WTC11 (cell line): ENCODE results near the gene AP3M1. TPM values are rescaled to one million over a fixed set of nuclear protein-coding genes. Genes with fewer than 3 reads are reported as not detected.

ENCODE experiments used
- ATAC-seq: fragments of 200-7000 bp; cut with Tn5 transposase; 2 replicates; pipeline ENCODE4 v1.10.0; 2021; ENCODE audit warnings: mild to moderate bottlenecking, moderate library complexity
- CTCF ChIA-PET: fragments of 300-600 bp; sonication (Branson Sonifier 250); formaldehyde crosslinking; loops from one replicate; lab custom pipeline; 2021; ENCODE audit warnings: antibody characterized with exemption; lab: Charles Lee
- POLR2A ChIA-PET: fragments of 350-600 bp; sonication (Branson Sonifier 250); formaldehyde crosslinking; loops from one replicate; lab custom pipeline; 2021; ENCODE audit warnings: antibody characterized with exemption; lab: Charles Lee
- DNase-seq: peaks from one replicate; pipeline ENCODE4 v3.0.0; 2021; ENCODE audit warnings: low spot score
- H3K27ac Mint-ChIP-seq: 2 replicates; pipeline ENCODE4 v1.8.0; 2021; ENCODE audit warnings: mixed read lengths
- H3K27me3 Mint-ChIP-seq: 2 replicates; pipeline ENCODE4 v1.8.0; 2021; ENCODE audit warnings: low read depth, mild to moderate bottlenecking, moderate library complexity, mixed read lengths
- H3K36me3 Mint-ChIP-seq: 2 replicates; pipeline ENCODE4 v1.8.0; 2021; ENCODE audit warnings: mixed read lengths
- H3K4me1 Mint-ChIP-seq: 2 replicates; pipeline ENCODE4 v1.8.0; 2022; ENCODE audit warnings: mixed read lengths
- H3K4me3 Mint-ChIP-seq: 2 replicates; pipeline ENCODE4 v1.8.0; 2021; ENCODE audit warnings: mild to moderate bottlenecking, moderate library complexity, mixed read lengths
- H3K9me3 Mint-ChIP-seq: 2 replicates; pipeline ENCODE4 v1.8.0; 2021; ENCODE audit warnings: mixed read lengths
- CBFB ChIP-seq: sonication (generic); formaldehyde crosslinking; IDR thresholded peaks from 2 replicates; pipeline ENCODE4 v1.8.1; 2022; ENCODE audit warnings: mild to moderate bottlenecking, low read depth, missing genetic modification reagents
- CDX4 ChIP-seq: fragments of 250-450 bp; sonication (Bioruptor Pico); IDR thresholded peaks from 2 replicates; pipeline ENCODE4 v1.9.0; 2021; ENCODE audit warnings: moderate library complexity, mild to moderate bottlenecking, inconsistent platforms, borderline replicate concordance
- CREB1 ChIP-seq: sonication (generic); formaldehyde crosslinking; IDR thresholded peaks from 2 replicates; pipeline ENCODE4 v1.8.0; 2023; ENCODE audit warnings: mild to moderate bottlenecking, missing genetic modification reagents
- CTCF ChIP-seq: fragments of 200-600 bp; IDR thresholded peaks from 2 replicates; pipeline ENCODE4 v1.8.0; 2022; ENCODE audit warnings: antibody characterized with exemption
- ELF4 ChIP-seq: sonication (generic); formaldehyde crosslinking; IDR thresholded peaks from 2 replicates; pipeline ENCODE4 v1.8.1; 2022; ENCODE audit warnings: low read depth, mild to moderate bottlenecking, moderate library complexity, missing genetic modification reagents
- ERG ChIP-seq: fragments of 250-450 bp; sonication (Bioruptor Pico); IDR thresholded peaks from 2 replicates; pipeline ENCODE4 v1.8.0; 2021; ENCODE audit warnings: mild to moderate bottlenecking
- ESRRA ChIP-seq: sonication (generic); formaldehyde crosslinking; IDR thresholded peaks from 2 replicates; pipeline ENCODE4 v1.8.1; 2022; ENCODE audit warnings: mild to moderate bottlenecking, missing genetic modification reagents, borderline replicate concordance
- FOXK1 ChIP-seq: sonication (generic); formaldehyde crosslinking; IDR thresholded peaks from 2 replicates; pipeline ENCODE4 v1.8.0; 2022; ENCODE audit warnings: mild to moderate bottlenecking, moderate library complexity, missing genetic modification reagents
- JAZF1 ChIP-seq: fragments of 250-450 bp; sonication (Bioruptor Pico); IDR thresholded peaks from 2 replicates; pipeline ENCODE4 v1.9.0; 2021; ENCODE audit warnings: moderate library complexity, mild to moderate bottlenecking, inconsistent platforms
- NR3C1 ChIP-seq: sonication (generic); formaldehyde crosslinking; conservative IDR thresholded peaks from 2 replicates; pipeline ENCODE4 v1.8.1; 2023; ENCODE audit warnings: low read depth, mild to moderate bottlenecking, missing genetic modification reagents
- RELA ChIP-seq: sonication (generic); formaldehyde crosslinking; IDR thresholded peaks from 2 replicates; pipeline ENCODE4 v1.8.1; 2022; ENCODE audit warnings: missing genetic modification reagents, mild to moderate bottlenecking, borderline replicate concordance
- RORB ChIP-seq: fragments of 250-450 bp; sonication (Bioruptor Pico); IDR thresholded peaks from 2 replicates; pipeline ENCODE4 v1.9.0; 2021; ENCODE audit warnings: mild to moderate bottlenecking
- SMAD4 ChIP-seq: sonication (generic); formaldehyde crosslinking; IDR thresholded peaks from 2 replicates; pipeline ENCODE4 v1.8.0; 2022; ENCODE audit warnings: mild to moderate bottlenecking, missing genetic modification reagents
- SP1 ChIP-seq: sonication (generic); formaldehyde crosslinking; conservative IDR thresholded peaks from 2 replicates; pipeline ENCODE4 v1.8.1; 2022; ENCODE audit warnings: missing genetic modification reagents
- TEAD4 ChIP-seq: sonication (generic); formaldehyde crosslinking; IDR thresholded peaks from 2 replicates; pipeline ENCODE4 v1.8.0; 2022; ENCODE audit warnings: mild to moderate bottlenecking, missing genetic modification reagents
- ZBTB21 ChIP-seq: sonication (generic); formaldehyde crosslinking; IDR thresholded peaks from 2 replicates; pipeline ENCODE4 v1.8.1; 2023; ENCODE audit warnings: mild to moderate bottlenecking, missing genetic modification reagents, borderline replicate concordance
- total RNA-seq: library from RNA; stranded (reverse); gene quantifications from 3 replicates; pipeline ENCODE4 v1.2.3, GENCODE V29; 2021
- TF ChIP-seq, protein P1 (sequence below): sonication (generic); formaldehyde crosslinking; IDR thresholded peaks from 2 replicates; pipeline ENCODE4 v1.8.0; 2022; ENCODE audit warnings: mild to moderate bottlenecking, missing genetic modification reagents
- TF ChIP-seq, protein P2 (sequence below): sonication (generic); formaldehyde crosslinking; IDR thresholded peaks from 2 replicates; pipeline ENCODE4 v1.8.0; 2023; ENCODE audit warnings: missing genetic modification reagents, mild to moderate bottlenecking, borderline replicate concordance
- TF ChIP-seq, protein P3 (sequence below): fragments of 250-450 bp; sonication (Bioruptor Pico); IDR thresholded peaks from 2 replicates; pipeline ENCODE4 v1.9.0; 2021; ENCODE audit warnings: mild to moderate bottlenecking, borderline replicate concordance
- TF ChIP-seq, protein P4 (sequence below): fragments of 250-450 bp; sonication (Bioruptor Pico); IDR thresholded peaks from 2 replicates; pipeline ENCODE4 v1.9.0; 2021; ENCODE audit warnings: mild to moderate bottlenecking

The AP3M1 gene
- total RNA-seq, 1 experiment from 2014 or later, result 37.3 TPM

- TF ChIP-seq CBFB, result no peak
- no peak for TF ChIP-seq ERG (CRISPR knock-in tag)
- TF ChIP-seq, protein P1, sequence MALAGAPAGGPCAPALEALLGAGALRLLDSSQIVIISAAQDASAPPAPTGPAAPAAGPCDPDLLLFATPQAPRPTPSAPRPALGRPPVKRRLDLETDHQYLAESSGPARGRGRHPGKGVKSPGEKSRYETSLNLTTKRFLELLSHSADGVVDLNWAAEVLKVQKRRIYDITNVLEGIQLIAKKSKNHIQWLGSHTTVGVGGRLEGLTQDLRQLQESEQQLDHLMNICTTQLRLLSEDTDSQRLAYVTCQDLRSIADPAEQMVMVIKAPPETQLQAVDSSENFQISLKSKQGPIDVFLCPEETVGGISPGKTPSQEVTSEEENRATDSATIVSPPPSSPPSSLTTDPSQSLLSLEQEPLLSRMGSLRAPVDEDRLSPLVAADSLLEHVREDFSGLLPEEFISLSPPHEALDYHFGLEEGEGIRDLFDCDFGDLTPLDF (CRISPR knock-in tag), result no peak
- no peak for TF ChIP-seq ESRRA (CRISPR knock-in tag)
- TF ChIP-seq CDX4, result no peak
- TF ChIP-seq RORB, result no peak
- TF ChIP-seq, protein P2, sequence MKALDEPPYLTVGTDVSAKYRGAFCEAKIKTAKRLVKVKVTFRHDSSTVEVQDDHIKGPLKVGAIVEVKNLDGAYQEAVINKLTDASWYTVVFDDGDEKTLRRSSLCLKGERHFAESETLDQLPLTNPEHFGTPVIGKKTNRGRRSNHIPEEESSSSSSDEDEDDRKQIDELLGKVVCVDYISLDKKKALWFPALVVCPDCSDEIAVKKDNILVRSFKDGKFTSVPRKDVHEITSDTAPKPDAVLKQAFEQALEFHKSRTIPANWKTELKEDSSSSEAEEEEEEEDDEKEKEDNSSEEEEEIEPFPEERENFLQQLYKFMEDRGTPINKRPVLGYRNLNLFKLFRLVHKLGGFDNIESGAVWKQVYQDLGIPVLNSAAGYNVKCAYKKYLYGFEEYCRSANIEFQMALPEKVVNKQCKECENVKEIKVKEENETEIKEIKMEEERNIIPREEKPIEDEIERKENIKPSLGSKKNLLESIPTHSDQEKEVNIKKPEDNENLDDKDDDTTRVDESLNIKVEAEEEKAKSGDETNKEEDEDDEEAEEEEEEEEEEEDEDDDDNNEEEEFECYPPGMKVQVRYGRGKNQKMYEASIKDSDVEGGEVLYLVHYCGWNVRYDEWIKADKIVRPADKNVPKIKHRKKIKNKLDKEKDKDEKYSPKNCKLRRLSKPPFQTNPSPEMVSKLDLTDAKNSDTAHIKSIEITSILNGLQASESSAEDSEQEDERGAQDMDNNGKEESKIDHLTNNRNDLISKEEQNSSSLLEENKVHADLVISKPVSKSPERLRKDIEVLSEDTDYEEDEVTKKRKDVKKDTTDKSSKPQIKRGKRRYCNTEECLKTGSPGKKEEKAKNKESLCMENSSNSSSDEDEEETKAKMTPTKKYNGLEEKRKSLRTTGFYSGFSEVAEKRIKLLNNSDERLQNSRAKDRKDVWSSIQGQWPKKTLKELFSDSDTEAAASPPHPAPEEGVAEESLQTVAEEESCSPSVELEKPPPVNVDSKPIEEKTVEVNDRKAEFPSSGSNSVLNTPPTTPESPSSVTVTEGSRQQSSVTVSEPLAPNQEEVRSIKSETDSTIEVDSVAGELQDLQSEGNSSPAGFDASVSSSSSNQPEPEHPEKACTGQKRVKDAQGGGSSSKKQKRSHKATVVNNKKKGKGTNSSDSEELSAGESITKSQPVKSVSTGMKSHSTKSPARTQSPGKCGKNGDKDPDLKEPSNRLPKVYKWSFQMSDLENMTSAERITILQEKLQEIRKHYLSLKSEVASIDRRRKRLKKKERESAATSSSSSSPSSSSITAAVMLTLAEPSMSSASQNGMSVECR (CRISPR knock-in tag), result no peak
- no peak for TF ChIP-seq CREB1 (CRISPR knock-in tag)
- no peak for TF ChIP-seq ZBTB21
- TF ChIP-seq ELF4 (CRISPR knock-in tag), result no peak
- no peak for TF ChIP-seq NR3C1
- TF ChIP-seq SP1 (CRISPR knock-in tag), result no peak
- no peak for TF ChIP-seq JAZF1
- TF ChIP-seq RELA (CRISPR knock-in tag), result no peak
- TF ChIP-seq CTCF, result no peak
- TF ChIP-seq SMAD4 (CRISPR knock-in tag), result no peak
- no peak for DNase-seq
- ChIA-PET POLR2A (interaction anchor here (0.5 to 1.3 kb wide), 3 partner anchors 34 to 264 kb away, joined by 3 to 5 read pairs (median 3); no protein-coding TSS in a partner anchor), CTCF (interaction anchor here (0.8 to 2.0 kb wide), 4 partner anchors 50 to 196 kb away, joined by 3 to 12 read pairs (median 4); no protein-coding TSS in a partner anchor)
- ATAC-seq, result no peak; the same call in 1 of the 2 replicates
- Mint-ChIP-seq H3K27me3 (no peaks in the 10 kb centered on the region), H3K4me3 (no peak overlapping the region), H3K36me3 (peaks cover 33% of the 10 kb centered on the region), H3K4me1 (peaks cover 56% of the 10 kb centered on the region), H3K9me3 (no peaks in the 10 kb centered on the region), H3K27ac (peak overlapping the region; percentile 91)
Measured at GRCh38 chr10:74075906-74076305, 74.7 kb downstream of the AP3M1 start.

GRCh38 chr10:74072503-74072902, 78.1 kb downstream of the AP3M1 start:
- Mint-ChIP-seq H3K4me3 (no peak overlapping the region), H3K4me1 (peaks cover 41% of the 10 kb centered on the region), H3K27me3 (no peaks in the 10 kb centered on the region), H3K9me3 (no peaks in the 10 kb centered on the region), H3K27ac (peak overlapping the region; percentile 85), H3K36me3 (peaks cover 37% of the 10 kb centered on the region)
- ChIA-PET POLR2A (no interaction called here), CTCF (no interaction called here)
- no peak for ATAC-seq
- no peak for DNase-seq
- no peak for TF ChIP-seq TEAD4
- TF ChIP-seq, protein P3, sequence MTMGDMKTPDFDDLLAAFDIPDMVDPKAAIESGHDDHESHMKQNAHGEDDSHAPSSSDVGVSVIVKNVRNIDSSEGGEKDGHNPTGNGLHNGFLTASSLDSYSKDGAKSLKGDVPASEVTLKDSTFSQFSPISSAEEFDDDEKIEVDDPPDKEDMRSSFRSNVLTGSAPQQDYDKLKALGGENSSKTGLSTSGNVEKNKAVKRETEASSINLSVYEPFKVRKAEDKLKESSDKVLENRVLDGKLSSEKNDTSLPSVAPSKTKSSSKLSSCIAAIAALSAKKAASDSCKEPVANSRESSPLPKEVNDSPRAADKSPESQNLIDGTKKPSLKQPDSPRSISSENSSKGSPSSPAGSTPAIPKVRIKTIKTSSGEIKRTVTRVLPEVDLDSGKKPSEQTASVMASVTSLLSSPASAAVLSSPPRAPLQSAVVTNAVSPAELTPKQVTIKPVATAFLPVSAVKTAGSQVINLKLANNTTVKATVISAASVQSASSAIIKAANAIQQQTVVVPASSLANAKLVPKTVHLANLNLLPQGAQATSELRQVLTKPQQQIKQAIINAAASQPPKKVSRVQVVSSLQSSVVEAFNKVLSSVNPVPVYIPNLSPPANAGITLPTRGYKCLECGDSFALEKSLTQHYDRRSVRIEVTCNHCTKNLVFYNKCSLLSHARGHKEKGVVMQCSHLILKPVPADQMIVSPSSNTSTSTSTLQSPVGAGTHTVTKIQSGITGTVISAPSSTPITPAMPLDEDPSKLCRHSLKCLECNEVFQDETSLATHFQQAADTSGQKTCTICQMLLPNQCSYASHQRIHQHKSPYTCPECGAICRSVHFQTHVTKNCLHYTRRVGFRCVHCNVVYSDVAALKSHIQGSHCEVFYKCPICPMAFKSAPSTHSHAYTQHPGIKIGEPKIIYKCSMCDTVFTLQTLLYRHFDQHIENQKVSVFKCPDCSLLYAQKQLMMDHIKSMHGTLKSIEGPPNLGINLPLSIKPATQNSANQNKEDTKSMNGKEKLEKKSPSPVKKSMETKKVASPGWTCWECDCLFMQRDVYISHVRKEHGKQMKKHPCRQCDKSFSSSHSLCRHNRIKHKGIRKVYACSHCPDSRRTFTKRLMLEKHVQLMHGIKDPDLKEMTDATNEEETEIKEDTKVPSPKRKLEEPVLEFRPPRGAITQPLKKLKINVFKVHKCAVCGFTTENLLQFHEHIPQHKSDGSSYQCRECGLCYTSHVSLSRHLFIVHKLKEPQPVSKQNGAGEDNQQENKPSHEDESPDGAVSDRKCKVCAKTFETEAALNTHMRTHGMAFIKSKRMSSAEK (CRISPR knock-in tag), result no peak
- no peak for TF ChIP-seq FOXK1 (CRISPR knock-in tag)
- TF ChIP-seq, protein P4, sequence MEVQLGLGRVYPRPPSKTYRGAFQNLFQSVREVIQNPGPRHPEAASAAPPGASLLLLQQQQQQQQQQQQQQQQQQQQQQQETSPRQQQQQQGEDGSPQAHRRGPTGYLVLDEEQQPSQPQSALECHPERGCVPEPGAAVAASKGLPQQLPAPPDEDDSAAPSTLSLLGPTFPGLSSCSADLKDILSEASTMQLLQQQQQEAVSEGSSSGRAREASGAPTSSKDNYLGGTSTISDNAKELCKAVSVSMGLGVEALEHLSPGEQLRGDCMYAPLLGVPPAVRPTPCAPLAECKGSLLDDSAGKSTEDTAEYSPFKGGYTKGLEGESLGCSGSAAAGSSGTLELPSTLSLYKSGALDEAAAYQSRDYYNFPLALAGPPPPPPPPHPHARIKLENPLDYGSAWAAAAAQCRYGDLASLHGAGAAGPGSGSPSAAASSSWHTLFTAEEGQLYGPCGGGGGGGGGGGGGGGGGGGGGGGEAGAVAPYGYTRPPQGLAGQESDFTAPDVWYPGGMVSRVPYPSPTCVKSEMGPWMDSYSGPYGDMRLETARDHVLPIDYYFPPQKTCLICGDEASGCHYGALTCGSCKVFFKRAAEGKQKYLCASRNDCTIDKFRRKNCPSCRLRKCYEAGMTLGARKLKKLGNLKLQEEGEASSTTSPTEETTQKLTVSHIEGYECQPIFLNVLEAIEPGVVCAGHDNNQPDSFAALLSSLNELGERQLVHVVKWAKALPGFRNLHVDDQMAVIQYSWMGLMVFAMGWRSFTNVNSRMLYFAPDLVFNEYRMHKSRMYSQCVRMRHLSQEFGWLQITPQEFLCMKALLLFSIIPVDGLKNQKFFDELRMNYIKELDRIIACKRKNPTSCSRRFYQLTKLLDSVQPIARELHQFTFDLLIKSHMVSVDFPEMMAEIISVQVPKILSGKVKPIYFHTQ (CRISPR knock-in tag), result no peak
